ENCODE measurements around the gene ARMC5.

DNA sequence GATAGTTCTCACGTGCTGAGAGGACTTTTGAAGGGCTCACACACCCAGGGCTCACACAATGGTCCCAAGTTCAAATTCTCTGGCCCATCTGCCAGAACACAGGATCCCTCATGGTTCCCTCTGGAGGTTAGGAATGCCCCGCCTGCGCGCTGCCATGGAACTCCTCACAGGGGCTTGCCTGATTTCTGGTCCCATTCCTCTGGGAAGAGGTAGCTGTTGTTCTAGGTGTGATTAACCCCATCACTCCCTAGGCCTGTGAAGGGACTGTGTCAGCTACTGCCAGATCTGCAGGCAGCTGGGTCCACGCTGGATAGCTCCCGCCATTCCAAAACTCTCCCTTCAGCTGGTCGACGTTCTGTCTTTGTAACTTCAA lies 2.3 kb upstream of the ARMC5 start:
- TF ChIP-seq, protein P1, sequence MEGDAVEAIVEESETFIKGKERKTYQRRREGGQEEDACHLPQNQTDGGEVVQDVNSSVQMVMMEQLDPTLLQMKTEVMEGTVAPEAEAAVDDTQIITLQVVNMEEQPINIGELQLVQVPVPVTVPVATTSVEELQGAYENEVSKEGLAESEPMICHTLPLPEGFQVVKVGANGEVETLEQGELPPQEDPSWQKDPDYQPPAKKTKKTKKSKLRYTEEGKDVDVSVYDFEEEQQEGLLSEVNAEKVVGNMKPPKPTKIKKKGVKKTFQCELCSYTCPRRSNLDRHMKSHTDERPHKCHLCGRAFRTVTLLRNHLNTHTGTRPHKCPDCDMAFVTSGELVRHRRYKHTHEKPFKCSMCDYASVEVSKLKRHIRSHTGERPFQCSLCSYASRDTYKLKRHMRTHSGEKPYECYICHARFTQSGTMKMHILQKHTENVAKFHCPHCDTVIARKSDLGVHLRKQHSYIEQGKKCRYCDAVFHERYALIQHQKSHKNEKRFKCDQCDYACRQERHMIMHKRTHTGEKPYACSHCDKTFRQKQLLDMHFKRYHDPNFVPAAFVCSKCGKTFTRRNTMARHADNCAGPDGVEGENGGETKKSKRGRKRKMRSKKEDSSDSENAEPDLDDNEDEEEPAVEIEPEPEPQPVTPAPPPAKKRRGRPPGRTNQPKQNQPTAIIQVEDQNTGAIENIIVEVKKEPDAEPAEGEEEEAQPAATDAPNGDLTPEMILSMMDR (conservative IDR thresholded peaks at IDR 0.05), result no peak
- no peak for TF ChIP-seq EZH2 (IDR thresholded peaks at IDR 0.05; ENCODE audit: low read depth)
